Neural cell (in vitro differentiated cells): ENCODE measurements around the gene CLDN22. TPM values are rescaled to one million over a fixed set of nuclear protein-coding genes. Genes with fewer than 3 reads are reported as not detected.

ENCODE experiments used
- H2AFZ ChIP-seq: fragments of 200-600, 300-800 bp; sonication (generic), shearing (Covaris generic); 2 replicates; pipeline ENCODE4 v1.6.0; 2014; ENCODE audit warnings: low read depth, mild to moderate bottlenecking, antibody characterized with exemption, low read length, moderate library complexity
- H3F3A ChIP-seq: fragments of 200-600 bp; shearing (Covaris generic); 2 replicates; pipeline ENCODE4 v1.6.1; 2016; ENCODE audit warnings: mild to moderate bottlenecking, moderate library complexity, mixed read lengths, antibody characterized with exemption, low read length; ENCODE audit not compliant: insufficient read depth, poor library complexity, severe bottlenecking
- H3K27ac ChIP-seq: fragments of 200-600, 300-800 bp; sonication (generic), shearing (Covaris generic); 2 replicates; pipeline ENCODE4 v1.5.1; 2014; ENCODE audit warnings: mild to moderate bottlenecking, low read length, moderate library complexity
- H3K27me3 ChIP-seq: fragments of 300-800, 200-600 bp; sonication (generic), shearing (Covaris generic); 2 replicates; pipeline ENCODE4 v1.6.0; 2014; ENCODE audit warnings: mild to moderate bottlenecking, low read depth, low read length, moderate library complexity; ENCODE audit not compliant: insufficient read depth
- H3K36me3 ChIP-seq: fragments of 300-800, 200-600 bp; sonication (generic), shearing (Covaris generic); 2 replicates; pipeline ENCODE4 v1.5.1; 2014; ENCODE audit warnings: mild to moderate bottlenecking, antibody characterized with exemption, low read length, moderate library complexity; ENCODE audit not compliant: insufficient read depth
- H3K4me2 ChIP-seq: fragments of 300-800, 200-600 bp; sonication (generic), shearing (Covaris generic); 2 replicates; pipeline ENCODE4 v1.6.0; 2014; ENCODE audit warnings: mild to moderate bottlenecking, low read length
- H3K4me3 ChIP-seq: fragments of 300-800, 200-600 bp; sonication (generic), shearing (Covaris generic); 2 replicates; pipeline ENCODE4 v1.5.1; 2014; ENCODE audit warnings: mild to moderate bottlenecking, low read length, moderate library complexity
- H3K79me2 ChIP-seq: fragments of 200-600 bp; shearing (Covaris generic); replicated peaks from 2 replicates; pipeline ENCODE4 v1.6.0; 2014; ENCODE audit warnings: mild to moderate bottlenecking, low read length, moderate library complexity; ENCODE audit not compliant: insufficient read depth
- H3K9ac ChIP-seq: fragments of 300-800, 200-600 bp; sonication (generic), shearing (Covaris generic); 2 replicates; pipeline ENCODE4 v1.6.1; 2016; ENCODE audit warnings: mild to moderate bottlenecking, low read length, mixed read lengths
- H3K9me2 ChIP-seq: fragments of 200-600 bp; shearing (Covaris generic); 2 replicates; pipeline ENCODE4 v1.6.1; 2016; ENCODE audit warnings: mild to moderate bottlenecking, low read length, mixed read lengths; ENCODE audit not compliant: insufficient read depth
- H3K9me3 ChIP-seq: fragments of 200-600, 300-800 bp; sonication (generic), shearing (Covaris generic); 2 replicates; pipeline ENCODE4 v1.6.1; 2016; ENCODE audit warnings: mild to moderate bottlenecking, mixed run types, low read length, moderate library complexity, mixed read lengths
- H4K20me1 ChIP-seq: fragments of 200-600 bp; shearing (Covaris generic); 2 replicates; pipeline ENCODE4 v1.6.1; 2016; ENCODE audit warnings: mild to moderate bottlenecking, mixed run types; ENCODE audit not compliant: insufficient read depth
- CTCF ChIP-seq: fragments of 450-650 bp; IDR thresholded peaks from 2 replicates; pipeline ENCODE4 v1.5.1; 2014; ENCODE audit warnings: antibody characterized with exemption, mild to moderate bottlenecking, moderate library complexity; ENCODE audit not compliant: poor library complexity, severe bottlenecking
- EP300 ChIP-seq: fragments of 450-650 bp; conservative IDR thresholded peaks from 2 replicates; pipeline ENCODE4 v1.6.1; 2014; ENCODE audit warnings: antibody characterized with exemption, mild to moderate bottlenecking, moderate library complexity; ENCODE audit not compliant: poor library complexity, severe bottlenecking
- EZH2 ChIP-seq: fragments of 200-600, 300-800 bp; shearing (Covaris generic), sonication (generic); IDR thresholded peaks from 2 replicates; pipeline ENCODE4 v1.6.1; 2014; ENCODE audit warnings: antibody characterized with exemption, low read length, borderline replicate concordance, mild to moderate bottlenecking; ENCODE audit not compliant: insufficient read depth, poor library complexity, severe bottlenecking
- MXI1 ChIP-seq: fragments of 450-650 bp; conservative IDR thresholded peaks from 2 replicates; pipeline ENCODE4 v1.6.1; 2014; ENCODE audit warnings: antibody characterized with exemption, mild to moderate bottlenecking; ENCODE audit not compliant: poor library complexity, severe bottlenecking
- POLR2AphosphoS5 ChIP-seq: IDR thresholded peaks from 2 replicates; pipeline ENCODE4 v1.6.1; 2012
- RAD21 ChIP-seq: fragments of 450-650 bp; conservative IDR thresholded peaks from 2 replicates; pipeline ENCODE4 v1.6.1; 2014; ENCODE audit warnings: antibody characterized with exemption, mild to moderate bottlenecking, moderate library complexity
- REST ChIP-seq: IDR thresholded peaks from 2 replicates; pipeline ENCODE4 v1.6.1; 2012; ENCODE audit warnings: borderline replicate concordance
- SMC3 ChIP-seq: fragments of 450-650 bp; conservative IDR thresholded peaks from 2 replicates; pipeline ENCODE4 v1.6.1; 2014; ENCODE audit warnings: antibody characterized with exemption, mild to moderate bottlenecking, moderate library complexity; ENCODE audit not compliant: poor library complexity
- TAF1 ChIP-seq: IDR thresholded peaks from 2 replicates; pipeline ENCODE4 v1.6.1; 2012; ENCODE audit warnings: low read depth
- polyA plus RNA-seq: library from polyadenylated mRNA; depleted of rRNA; stranded (reverse); fragments of >200 nt; gene quantifications from 2 replicates; pipeline ENCODE4 v1.2.3, GENCODE V29; 2014

CLDN22 gene
- polyA plus RNA-seq, 1 donor from 2014 or later = not detected

- Histone ChIP-seq H3F3A (no peaks in the 10 kb centered on the region), H3K36me3 (no peaks in the 10 kb centered on the region), H3K4me3 (no peak overlapping the region), H2AFZ (no peak overlapping the region), H3K9me3 (no peaks in the 10 kb centered on the region), H3K27ac (no peak overlapping the region), H3K9ac (no peak overlapping the region), H3K9me2 (no peaks in the 10 kb centered on the region), H3K79me2 (no peaks in the 10 kb centered on the region), H4K20me1 (no peaks in the 10 kb centered on the region), H3K27me3 (no peaks in the 10 kb centered on the region), H3K4me2 (no peak overlapping the region)
- TF ChIP-seq RAD21 = no peak
- TF ChIP-seq EZH2 = no peak
- TF ChIP-seq POLR2AphosphoS5 = no peak
- no peak for TF ChIP-seq REST
- no peak for TF ChIP-seq CTCF
- no peak for TF ChIP-seq TAF1
- no peak for TF ChIP-seq EP300
- TF ChIP-seq MXI1 = no peak
- no peak for TF ChIP-seq SMC3
Measured at GRCh38 chr4:183337833-183338232, 17.8 kb upstream of the CLDN22 start.

- H3K27ac ChIP-seq = no peak overlapping the region
- no peaks in the 10 kb centered on the region for H3K36me3 ChIP-seq
- no peaks in the 10 kb centered on the region for H3K27me3 ChIP-seq
- H3F3A ChIP-seq = no peaks in the 10 kb centered on the region
- H2AFZ ChIP-seq = no peak overlapping the region
- H4K20me1 ChIP-seq = no peaks in the 10 kb centered on the region
- no peak overlapping the region for H3K4me3 ChIP-seq
- no peaks in the 10 kb centered on the region for H3K9me3 ChIP-seq
- H3K4me2 ChIP-seq = no peak overlapping the region
- H3K9me2 ChIP-seq = no peaks in the 10 kb centered on the region
- H3K79me2 ChIP-seq = no peaks in the 10 kb centered on the region
- TF ChIP-seq TAF1 = no peak
- no peak for TF ChIP-seq CTCF
- TF ChIP-seq SMC3 = no peak
- no peak for TF ChIP-seq MXI1
- TF ChIP-seq EP300 = no peak
- no peak for TF ChIP-seq EZH2
- no peak for TF ChIP-seq POLR2AphosphoS5
- no peak for TF ChIP-seq REST
- TF ChIP-seq RAD21 = no peak
- no peak overlapping the region for H3K9ac ChIP-seq
Measured at GRCh38 chr4:183337349-183337748, 17.3 kb upstream of the CLDN22 start.
